GM21529 (cell line): ENCODE results near the gene PTPRK.

ENCODE experiments used
- ATAC-seq: cut with Tn5 transposase; IDR thresholded peaks from one replicate; pipeline ENCODE4 v1.9.1; 2021; ENCODE audit not compliant: unreplicated experiment

PTPRK gene

GRCh38 chr6:127976796-127977195 is 543.6 kb downstream of the PTPRK start:
- ATAC-seq, result no peak

DNA sequence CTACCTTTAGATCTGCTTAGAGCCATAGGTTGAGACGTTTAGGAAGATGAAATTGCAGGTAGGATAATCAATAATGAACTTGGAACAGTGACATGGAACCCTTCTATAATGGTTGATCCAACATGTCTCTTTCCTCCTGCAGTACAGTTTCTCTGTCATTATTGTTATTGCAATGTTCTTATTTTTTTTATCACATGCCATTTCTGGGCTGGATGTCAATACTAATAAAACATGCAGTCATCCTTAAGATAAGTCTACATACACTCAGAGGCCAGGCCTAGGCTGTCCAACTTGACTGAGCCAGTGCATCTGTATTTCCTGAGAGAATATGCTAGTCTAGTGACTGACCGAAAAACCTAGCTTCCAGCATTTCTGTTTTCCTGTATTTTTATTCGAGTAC is 544.3 kb downstream of the PTPRK start:
- no peak for ATAC-seq

- no peak for ATAC-seq
Measured at GRCh38 chr6:127972815-127973214, 547.6 kb downstream of the PTPRK start.

GRCh38 chr6:127971945-127972391 is 548.4 kb downstream of the PTPRK start:
- no peak for ATAC-seq

DNA sequence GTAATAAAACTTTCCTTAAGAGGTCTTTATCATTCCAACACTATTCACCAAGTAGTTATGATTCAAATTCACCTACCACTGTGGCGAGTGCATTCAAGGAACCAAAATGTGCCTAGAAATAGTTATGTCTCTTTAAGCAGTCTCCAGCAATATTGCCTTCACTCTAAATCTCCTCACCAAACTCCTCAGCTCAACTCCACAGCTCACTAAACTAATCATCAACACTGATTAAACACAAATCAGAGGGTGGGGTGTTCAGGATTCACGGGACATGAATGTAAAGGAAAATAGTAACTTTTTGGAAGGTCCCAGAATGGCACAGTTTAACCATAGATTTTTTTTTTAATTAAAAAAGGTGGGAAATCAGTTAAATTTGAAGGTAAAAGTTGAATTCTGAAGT is 549.0 kb downstream of the PTPRK start:
- ATAC-seq, result no peak

GRCh38 chr6:127969701-127970100 is 550.7 kb downstream of the PTPRK start:
- no peak for ATAC-seq

GRCh38 chr6:127968394-127968793 is 552.0 kb downstream of the PTPRK start:
- ATAC-seq, result no peak

DNA sequence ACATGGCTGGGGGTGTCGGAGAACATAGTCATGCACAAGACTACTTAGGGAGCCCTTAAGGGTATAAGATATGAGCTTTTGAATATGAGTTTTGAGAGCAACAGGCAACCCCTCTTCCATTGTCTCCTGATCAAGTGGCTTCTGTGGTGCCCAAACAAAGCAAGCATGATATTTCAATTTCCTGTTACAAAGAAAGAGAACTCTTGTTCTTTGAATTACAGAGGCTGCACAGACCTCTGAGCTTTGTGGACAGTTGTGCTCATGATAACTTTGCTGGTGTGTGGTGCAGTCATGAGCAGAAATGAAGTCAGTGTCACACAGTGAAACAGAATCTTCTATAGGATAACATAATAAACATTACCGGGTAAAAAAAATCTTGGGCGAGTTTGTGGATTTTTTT is 552.7 kb downstream of the PTPRK start:
- no peak for ATAC-seq

DNA sequence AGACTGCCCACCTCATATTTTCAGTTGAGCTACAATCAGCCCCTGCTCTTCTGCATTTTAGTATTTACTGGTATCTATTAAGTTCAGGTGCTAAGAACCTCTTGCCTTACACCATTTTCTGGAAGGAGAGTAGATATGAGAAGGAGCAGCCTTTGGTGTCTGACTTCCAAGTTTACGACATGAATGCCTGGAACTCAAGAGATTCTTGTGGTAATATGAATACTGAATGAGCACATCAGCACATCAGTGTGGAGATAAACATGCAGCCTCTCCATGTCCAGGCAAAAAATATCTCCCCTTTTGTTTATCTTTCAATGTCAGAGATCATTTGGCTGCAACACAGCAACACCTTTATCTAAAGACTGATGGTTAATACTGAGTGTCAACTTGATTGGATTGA is 553.8 kb downstream of the PTPRK start:
- no peak for ATAC-seq

GRCh38 chr6:127963495-127963894 is 556.9 kb downstream of the PTPRK start:
- ATAC-seq, result no peak

DNA sequence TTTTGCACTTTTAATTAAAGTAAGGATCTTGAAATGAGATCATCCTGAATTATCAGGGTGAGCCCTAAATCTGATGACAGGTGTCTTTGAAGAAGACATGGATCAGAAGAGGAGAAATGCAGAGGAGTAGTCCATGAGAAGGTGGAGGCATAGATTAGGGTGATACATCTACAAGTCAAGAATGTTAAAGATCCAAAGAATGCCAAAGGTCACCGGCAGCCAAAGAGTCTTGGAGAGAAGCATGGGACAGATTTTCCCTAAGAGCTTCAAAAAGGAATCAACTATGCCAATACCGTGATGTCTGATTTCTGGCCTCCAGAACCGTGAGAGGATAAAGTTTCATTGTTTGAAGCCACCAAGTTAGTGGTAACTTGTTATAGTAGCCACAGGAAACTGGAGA is 560.5 kb downstream of the PTPRK start:
- ATAC-seq, result no peak

DNA sequence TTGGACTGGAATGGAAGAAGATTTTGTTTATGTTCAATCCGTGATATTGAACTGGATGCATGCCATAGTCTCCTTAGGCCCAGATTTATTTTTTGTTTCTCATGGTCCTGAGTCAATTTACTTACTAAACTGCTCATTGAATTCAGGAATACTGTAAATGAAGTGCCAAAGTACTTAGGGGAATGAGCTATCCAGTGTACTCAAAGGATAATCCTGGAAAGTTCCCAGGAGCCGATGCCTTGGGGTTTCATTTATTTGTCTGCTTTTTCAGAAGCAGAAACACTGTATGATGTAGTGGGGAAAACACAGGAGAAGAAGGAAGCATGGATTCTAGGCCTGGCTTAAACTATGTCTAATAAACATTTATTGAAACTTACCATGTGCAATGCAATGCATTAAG is 563.4 kb downstream of the PTPRK start:
- ATAC-seq, result no peak

DNA sequence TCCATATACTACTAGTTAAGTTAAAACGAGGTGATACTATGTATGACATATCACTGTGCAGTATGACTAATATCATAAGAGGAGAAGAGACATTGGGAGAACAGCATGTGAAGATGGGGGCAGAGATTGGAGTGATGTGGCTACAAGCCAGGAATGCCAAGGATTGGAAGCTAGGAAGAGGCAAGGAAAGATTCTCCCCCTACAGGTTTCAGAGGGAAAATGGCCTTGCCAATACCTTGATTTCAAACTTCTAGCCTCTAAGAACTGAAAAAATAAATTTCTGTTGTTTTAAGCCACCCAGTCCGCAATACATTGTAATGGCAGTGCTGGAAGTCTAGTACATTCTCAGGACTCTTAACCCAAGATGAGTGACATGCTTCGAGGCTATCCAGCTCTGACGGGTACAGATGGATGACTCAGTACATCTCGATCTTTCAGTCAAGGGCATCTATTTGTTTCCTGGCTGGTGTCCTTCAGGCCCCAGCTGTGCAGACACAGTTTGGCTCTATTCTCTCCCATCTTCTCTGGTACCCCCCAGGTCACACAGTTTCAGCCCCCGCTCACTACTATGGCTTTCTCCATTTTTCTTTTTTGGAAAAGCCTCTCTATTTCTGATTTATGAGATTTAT is 564.0 kb downstream of the PTPRK start:
- ATAC-seq, result no peak

GRCh38 chr6:127954082-127954481 is 566.3 kb downstream of the PTPRK start:
- ATAC-seq, result no peak

GRCh38 chr6:127952831-127953230 is 567.6 kb downstream of the PTPRK start:
- ATAC-seq, result no peak

- ATAC-seq, result no peak
Measured at GRCh38 chr6:127952176-127952575, 568.2 kb downstream of the PTPRK start.

DNA sequence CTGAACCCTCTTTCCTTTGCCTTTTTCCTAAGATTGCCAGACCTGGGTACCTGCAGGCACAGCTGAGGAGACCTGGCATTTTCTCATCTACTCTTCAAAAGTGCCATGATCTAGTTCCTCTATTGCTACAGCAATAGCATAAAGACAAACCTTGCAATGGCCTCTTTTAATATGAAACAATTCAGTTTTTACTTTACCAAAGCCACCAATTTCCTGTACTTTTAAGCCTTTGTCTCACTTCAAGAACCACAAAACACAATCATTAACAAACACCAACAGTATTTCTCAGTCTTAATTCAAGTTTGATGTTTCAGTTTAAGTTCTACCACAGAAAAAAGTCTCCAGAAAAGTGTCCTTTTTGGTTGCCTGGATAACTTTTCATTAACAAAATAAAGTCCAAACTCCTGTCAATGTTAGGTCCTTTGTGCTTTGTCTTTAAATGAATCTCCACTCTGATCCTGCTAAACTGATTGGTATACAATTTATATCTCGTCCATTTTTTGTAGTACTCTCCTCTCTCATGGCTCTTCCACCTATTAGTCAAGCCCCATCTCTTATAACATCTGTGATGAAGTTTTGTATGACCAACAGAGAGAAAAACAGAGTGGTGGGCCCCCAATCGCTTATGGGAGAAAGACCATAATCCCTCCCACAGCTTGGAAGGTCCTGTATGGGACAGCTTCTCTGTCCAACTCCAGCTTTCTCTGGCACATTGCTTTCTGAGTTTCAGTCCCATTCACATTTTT is 569.1 kb downstream of the PTPRK start:
- peak; percentile 87 for ATAC-seq

DNA sequence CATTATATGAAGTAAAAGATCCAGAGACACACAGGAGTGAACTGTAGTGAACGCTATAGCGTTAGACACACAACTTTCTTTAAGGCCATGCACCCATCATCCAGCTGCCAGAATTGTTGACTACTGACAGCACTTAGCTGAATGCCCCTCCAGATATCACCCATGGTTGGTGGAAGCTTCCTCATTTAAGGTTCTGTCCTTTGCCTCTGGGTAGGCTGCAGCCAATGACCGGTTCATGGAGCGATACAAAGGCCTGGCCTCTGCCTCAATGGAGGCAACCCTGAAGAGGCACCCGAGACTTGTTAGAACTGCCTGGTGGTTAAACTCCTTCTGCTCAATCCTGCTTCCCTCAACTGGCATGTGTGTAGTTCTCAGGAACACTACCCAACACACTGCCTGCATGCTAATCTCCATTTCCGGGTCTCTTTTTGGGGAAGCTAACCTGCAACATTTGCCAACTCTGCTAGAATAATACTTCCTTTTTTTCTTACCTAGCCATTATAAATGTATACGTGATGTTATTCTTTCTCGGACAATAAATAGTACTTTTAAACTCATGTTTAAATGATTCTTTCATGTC is 569.7 kb downstream of the PTPRK start:
- ATAC-seq, result no peak

GRCh38 chr6:127949251-127949650 is 571.1 kb downstream of the PTPRK start:
- ATAC-seq, result no peak

- ATAC-seq, result no peak
Measured at GRCh38 chr6:127946388-127946787, 574.0 kb downstream of the PTPRK start.

GRCh38 chr6:127945434-127946097 is 574.8 kb downstream of the PTPRK start:
- no peak for ATAC-seq

GRCh38 chr6:127941228-127941627 is 579.2 kb downstream of the PTPRK start:
- ATAC-seq, result no peak
